DND-41 (cell line): ENCODE results near the gene WDR70.

Experiments
- CTCF ChIP-seq: IDR thresholded peaks from 2 replicates; pipeline ENCODE4 v1.5.1; 2012; ENCODE audit warnings: borderline replicate concordance, low read length, moderate library complexity, mild to moderate bottlenecking; ENCODE audit not compliant: poor library complexity, severe bottlenecking; ENCODE audit errors: extremely low read depth
- EZH2 ChIP-seq: IDR thresholded peaks from 3 replicates; pipeline ENCODE4 v1.6.1; 2012; ENCODE audit warnings: borderline replicate concordance, low read depth, mild to moderate bottlenecking, moderate library complexity, low read length, inconsistent platforms; ENCODE audit not compliant: severe bottlenecking

GRCh38 chr5:37668524-37669047, 289.5 kb downstream of the WDR70 start:
- TF ChIP-seq CTCF (no peak), EZH2 (no peak)
